HG03378 (cell line): ENCODE results near the gene RHOT2.
"Not testable (repeated sequence)": the region's sequence is repeated elsewhere in the genome, so short reads cannot be mapped to it uniquely, and the experiment has no call there.

Source experiments
- ATAC-seq: cut with Tn5 transposase; IDR thresholded peaks from one replicate; pipeline ENCODE4 v1.9.1; 2021; ENCODE audit warnings: mild to moderate bottlenecking, moderate library complexity; ENCODE audit not compliant: unreplicated experiment

Gene RHOT2

DNA sequence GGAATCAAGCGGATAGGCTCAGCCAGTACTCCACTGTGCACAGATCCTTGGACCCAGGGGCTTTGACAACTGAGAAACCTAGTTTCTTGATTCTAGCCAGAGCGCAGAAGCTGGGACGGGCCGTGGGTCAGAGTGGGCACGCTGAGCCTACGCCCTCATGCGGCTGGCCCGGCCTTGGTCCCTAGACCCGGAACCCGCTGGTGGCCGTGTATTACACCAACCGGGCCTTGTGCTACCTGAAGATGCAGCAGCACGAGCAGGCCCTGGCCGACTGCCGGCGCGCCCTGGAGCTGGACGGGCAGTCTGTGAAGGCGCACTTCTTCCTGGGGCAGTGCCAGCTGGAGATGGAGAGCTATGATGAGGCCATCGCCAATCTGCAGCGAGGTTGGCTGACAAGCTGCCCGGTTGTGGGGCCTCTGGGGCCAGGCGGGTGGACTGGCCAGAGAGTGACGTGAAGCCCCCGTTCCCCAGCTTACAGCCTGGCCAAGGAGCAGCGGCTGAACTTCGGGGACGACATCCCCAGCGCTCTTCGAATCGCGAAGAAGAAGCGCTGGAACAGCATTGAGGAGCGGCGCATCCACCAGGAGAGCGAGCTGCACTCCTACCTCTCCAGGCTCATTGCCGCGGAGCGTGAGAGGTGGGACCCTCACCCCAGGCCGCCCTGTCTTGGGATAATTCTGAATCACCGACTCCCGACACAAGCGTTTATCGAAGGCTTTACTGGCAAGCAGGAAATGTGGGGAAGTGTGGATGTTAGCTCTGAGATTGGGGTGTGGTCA is 13.2 kb downstream of the RHOT2 start:
- no peak for ATAC-seq

- no peak for ATAC-seq
Observed at GRCh38 chr16:681746-682427, 14.0 kb downstream of the RHOT2 start.

GRCh38 chr16:682493-683395 is 14.8 kb downstream of the RHOT2 start:
- ATAC-seq = no peak

DNA sequence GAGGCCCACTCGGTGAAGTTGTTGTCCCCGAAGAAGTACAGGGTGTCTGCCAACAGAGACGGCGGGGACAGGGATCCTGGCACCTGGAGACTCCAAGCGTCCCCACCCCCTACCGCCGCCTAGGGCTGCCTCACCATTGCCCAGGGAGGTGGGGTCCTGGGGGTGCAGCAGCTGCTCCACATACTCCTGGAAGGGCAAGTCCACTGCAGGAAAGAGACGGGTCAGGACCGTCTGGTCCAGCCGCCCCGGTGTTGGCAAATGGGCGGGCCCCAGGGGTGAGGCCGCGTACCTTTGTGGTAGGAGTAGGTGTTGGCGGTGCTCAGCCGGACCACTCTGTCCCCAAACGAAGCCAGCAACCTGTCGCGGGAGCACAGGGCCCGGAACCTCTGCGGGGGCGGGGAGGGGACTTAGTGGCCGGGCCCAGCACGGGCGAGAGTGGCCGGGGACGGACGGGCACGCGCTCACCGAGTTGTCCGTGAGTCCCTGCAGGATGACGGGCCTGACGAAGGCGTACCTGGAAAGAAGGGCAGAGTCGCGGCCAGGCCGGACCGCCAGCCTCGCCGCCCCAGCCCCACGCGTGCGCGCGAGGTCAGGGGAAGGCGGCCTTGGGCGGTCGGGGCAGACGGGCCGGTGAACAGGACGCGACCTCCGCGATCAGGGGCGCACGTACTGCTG is 15.6 kb downstream of the RHOT2 start:
- ATAC-seq = no peak

DNA sequence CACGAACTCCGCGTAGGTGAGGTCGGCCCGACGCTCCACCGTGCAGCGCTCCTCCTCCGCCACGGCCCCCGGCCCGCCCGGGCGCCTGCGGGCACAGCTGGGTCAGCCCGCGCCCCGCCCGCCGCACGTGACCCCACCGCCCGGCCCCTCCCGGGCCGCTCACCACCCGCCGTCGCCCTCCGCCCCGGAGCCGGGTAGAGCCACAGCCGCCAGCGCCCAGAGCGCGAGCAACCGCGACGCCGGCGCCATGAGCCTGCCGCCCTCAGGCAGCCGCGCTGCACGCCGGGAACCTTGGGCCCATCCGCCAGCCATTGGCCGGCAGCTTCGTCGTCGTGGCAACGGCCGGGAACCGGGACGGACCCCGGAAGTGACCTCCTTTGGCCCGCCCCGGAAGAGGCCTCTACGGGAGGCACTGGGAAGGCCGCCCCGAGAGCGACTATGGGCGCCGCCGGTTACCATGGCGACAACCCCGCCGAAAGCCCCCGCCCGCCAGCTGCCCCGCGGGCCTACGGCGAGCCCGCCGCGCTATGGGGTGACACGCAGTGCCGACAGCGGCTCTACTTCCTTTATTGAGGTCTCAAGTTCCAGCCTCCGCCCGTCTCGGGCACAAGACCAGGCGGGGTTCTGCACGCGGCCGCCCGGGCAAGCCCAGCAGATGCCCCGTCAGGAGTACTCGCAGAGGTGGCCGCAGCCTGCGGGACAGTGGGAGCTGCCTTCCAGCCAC is 16.3 kb downstream of the RHOT2 start, which contains the start of gene JMJD8:
Gene JMJD8 (minus strand): TSS at position 264 of the 724 bp plus-strand sequence. CDS start 15 bp downstream, at position 249.
- ATAC-seq = peak; percentile 66

GRCh38 chr16:684961-685696 is 17.2 kb downstream of the RHOT2 start:
- no peak for ATAC-seq

- ATAC-seq = no peak
Observed at GRCh38 chr16:685967-686366, 18.0 kb downstream of the RHOT2 start.

DNA sequence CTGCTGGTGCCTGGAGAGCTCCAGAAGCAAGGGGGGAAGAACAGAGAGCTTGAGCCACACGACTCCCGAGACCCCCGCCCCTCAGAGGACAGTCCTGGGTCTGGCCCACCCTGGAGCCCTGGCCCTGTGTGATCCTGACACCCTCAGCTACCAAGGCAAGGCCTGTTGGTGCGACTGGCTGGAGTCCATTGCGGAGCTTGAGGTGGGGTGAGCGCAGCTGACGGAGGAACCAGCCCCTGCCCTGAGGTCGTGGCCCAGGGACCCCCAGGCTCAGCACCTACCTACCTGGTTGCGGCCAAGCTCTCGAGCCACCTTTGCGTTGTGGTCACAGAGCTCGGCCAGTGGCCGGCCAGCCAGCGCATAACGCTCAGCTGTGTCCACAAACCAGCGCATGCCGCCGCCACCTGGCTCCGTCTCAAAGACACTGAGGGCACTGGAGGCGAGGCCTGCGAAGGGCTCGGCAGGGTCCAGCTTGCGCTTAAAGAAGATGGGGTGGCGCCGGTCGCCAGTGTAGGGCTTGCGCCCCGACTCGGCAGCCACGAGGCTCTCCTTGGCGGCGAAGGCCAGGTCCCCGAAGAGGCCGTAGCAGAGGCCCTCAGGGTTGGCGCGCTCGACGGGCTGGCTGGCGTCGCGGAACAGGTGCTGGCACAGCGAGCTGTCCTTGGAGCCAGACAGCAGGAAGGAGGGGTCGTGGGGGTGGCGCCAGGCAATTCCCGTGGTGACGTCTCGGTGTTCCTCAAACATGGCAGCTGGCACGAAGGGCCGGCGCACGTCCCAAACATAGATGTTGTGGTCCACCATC is 18.7 kb downstream of the RHOT2 start:
- ATAC-seq = no peak

- ATAC-seq = no peak
Observed at GRCh38 chr16:687499-687898, 19.6 kb downstream of the RHOT2 start.

- ATAC-seq = no peak
Observed at GRCh38 chr16:689175-689897, 21.4 kb downstream of the RHOT2 start.

DNA sequence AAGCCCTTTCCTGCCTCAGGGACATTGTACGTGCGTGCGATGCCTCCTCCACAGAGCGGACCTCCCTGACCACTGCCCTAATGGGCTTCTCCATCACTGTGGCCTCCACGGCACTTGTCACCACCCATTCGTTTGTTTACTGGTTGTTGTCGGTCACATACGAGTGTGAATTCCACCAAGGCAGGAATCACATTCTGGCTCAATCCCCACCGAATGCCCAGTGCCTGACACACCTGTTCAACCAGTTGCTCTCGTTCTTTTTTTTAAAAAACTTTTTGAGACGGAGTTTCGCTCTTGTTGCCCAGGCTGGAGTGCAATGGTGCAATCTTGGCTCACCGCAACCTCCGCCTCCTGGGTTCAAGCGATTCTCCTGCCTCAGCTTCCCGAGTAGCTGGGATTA is 23.3 kb downstream of the RHOT2 start:
- not testable (repeated sequence) for ATAC-seq

GRCh38 chr16:692356-693108 is 24.6 kb downstream of the RHOT2 start:
- no peak for ATAC-seq

DNA sequence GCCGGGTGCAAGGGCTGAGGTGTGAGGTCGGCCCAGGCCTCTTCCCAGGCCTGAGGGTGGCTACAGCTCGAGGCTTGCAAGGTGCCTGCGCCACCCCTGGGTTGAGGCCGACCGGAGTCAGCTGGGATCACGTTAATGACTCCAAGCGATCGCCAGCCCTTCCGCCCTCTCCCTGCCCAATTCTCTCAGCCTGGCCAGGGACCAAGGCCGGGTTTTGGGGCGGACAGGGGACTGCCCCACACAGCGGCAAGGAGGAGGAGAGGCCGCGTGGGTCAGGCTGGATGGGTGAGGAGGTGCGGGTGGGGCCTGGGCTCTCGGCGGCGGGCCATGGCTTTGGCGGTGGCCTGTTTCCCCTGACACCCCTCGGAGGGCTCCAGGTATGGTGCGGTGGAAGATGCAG is 25.4 kb downstream of the RHOT2 start:
- no peak for ATAC-seq

DNA sequence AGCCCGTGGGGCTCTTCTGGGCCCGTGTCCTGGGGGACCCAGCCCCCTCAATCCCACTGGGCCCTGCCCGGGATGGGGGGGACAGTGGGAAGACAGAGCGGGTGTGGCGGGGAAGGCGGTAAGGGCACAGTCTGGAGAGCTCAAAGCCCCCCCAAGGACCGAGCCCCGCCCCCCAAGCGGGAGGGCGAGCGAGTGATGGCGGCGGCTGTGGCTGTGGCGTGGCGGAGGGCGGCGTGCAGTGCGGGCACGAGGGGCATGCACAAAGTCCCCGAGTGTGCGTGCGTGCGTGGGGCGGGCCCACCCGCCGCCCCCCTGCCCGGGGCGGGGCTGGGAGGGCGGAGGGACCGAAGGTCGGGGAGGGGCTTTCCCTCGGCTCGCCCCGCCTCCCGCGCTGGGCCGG is 25.8 kb downstream of the RHOT2 start:
- ATAC-seq = no peak

DNA sequence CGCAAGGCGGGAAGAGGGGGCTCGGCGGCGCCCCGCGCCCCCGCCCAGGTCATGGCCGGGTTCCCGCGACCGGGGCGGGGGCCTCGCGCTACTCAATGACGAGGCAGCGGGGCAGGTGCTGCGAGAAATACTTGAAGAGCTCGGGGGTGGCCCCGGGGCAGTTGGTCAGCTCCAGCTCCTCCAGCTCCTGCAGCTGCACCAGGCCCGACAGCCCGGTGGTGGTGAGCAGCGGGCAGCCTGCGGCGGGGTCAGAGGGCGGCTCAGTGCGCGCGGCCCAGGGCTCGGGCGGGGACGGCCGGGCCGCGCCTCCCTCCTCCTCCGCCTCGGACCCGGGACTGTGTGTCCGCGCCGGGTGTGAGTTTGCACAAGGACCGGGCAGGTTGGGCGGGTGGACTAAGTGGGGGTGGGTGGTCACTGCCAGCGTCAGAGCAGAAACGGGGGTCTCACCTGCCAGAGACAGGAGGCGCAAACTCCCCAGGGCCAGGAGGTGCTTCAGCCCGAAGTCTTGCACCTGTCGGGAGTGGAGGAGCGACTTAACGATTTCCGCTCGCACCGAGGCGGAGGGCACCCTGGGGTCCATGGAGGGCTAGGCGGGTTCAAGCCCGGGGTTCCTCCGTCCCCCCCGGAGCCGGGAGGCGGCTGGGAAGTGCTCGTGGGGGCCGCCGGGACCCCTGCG is 26.4 kb downstream of the RHOT2 start:
- ATAC-seq = no peak

GRCh38 chr16:694863-695354 is 27.0 kb downstream of the RHOT2 start:
- no peak for ATAC-seq
